GM15510 (cell line): ENCODE results near the gene APBB1.

ENCODE experiments used
- POLR2A ChIP-seq: IDR thresholded peaks from 3 replicates; pipeline ENCODE4 v1.6.1; 2011; ENCODE audit warnings: borderline replicate concordance; ENCODE audit not compliant: insufficient read length; ENCODE audit errors: extremely low read depth

APBB1 gene

GRCh38 chr11:6404342-6405051 lies 14.4 kb downstream of the APBB1 start:
- TF ChIP-seq POLR2A: no peak

GRCh38 chr11:6403539-6403938 lies 15.4 kb downstream of the APBB1 start:
- no peak for TF ChIP-seq POLR2A

GRCh38 chr11:6402561-6402981 lies 16.3 kb downstream of the APBB1 start:
- no peak for TF ChIP-seq POLR2A

- no peak for TF ChIP-seq POLR2A
Measured at GRCh38 chr11:6402061-6402470, 16.8 kb downstream of the APBB1 start.

- no peak for TF ChIP-seq POLR2A
Measured at GRCh38 chr11:6401464-6401863, 17.4 kb downstream of the APBB1 start.

GRCh38 chr11:6400431-6401345 lies 18.2 kb downstream of the APBB1 start:
- TF ChIP-seq POLR2A: no peak

GRCh38 chr11:6397636-6398035 lies 21.3 kb downstream of the APBB1 start:
- TF ChIP-seq POLR2A: no peak

GRCh38 chr11:6397156-6397555 lies 21.7 kb downstream of the APBB1 start:
- no peak for TF ChIP-seq POLR2A

GRCh38 chr11:6395470-6396060 lies 23.3 kb downstream of the APBB1 start:
- no peak for TF ChIP-seq POLR2A

- no peak for TF ChIP-seq POLR2A
Measured at GRCh38 chr11:6393989-6394670, 24.8 kb downstream of the APBB1 start.

GRCh38 chr11:6391537-6392134 lies 27.3 kb downstream of the APBB1 start:
- no peak for TF ChIP-seq POLR2A

GRCh38 chr11:6390718-6391469 lies 28.0 kb downstream of the APBB1 start:
- no peak for TF ChIP-seq POLR2A

- TF ChIP-seq POLR2A: peak; percentile 81
Measured at GRCh38 chr11:6389905-6390717, 28.8 kb downstream of the APBB1 start, which contains the start of gene SMPD1. SMPD1 (plus strand) TSS chr11:6390474; CDS start chr11:6390599, 125 bp downstream.

GRCh38 chr11:6388748-6389147 lies 30.1 kb downstream of the APBB1 start:
- no peak for TF ChIP-seq POLR2A
